A549 (cell line): ENCODE measurements around the gene EVI5L. TPM values are rescaled to one million over a fixed set of nuclear protein-coding genes. Genes with fewer than 3 reads are reported as not detected.

Experiments
- ATAC-seq, 2 experiments: fragments of 200-7000 bp in 1 of 2; fragments of >200 bp in 1 of 2; cut with Nextera tagmentation in 1 of 2; cut with Tn5 transposase in 1 of 2; 3 replicates each; pipeline versions ENCODE4 v1.8.0 to v1.9.1; 2018 to 2020; ENCODE audit warnings: mild to moderate bottlenecking in 1 of 2, moderate library complexity in 1 of 2
- CTCF ChIA-PET: fragments of 300-600 bp; sonication (Branson Sonifier 250); formaldehyde crosslinking; extraction: SDS; loops from one replicate; lab custom pipeline; 2021; ENCODE audit warnings: antibody characterized with exemption, inconsistent platforms; lab: Yijun Ruan, JAX
- POLR2A ChIA-PET: fragments of 350-600 bp; formaldehyde crosslinking; extraction: SDS; loops from one replicate; lab custom pipeline; 2021; ENCODE audit warnings: antibody characterized with exemption, inconsistent platforms; lab: Yijun Ruan, JAX
- DNase-seq, 2 experiments: peaks; one replicate each; pipeline versions ENCODE4 v3.0.0 to v3.0.0-alpha.2; 2011 to 2016; ENCODE audit warnings: low read depth in 1 of 2, low spot score in 1 of 2
- FAIRE-seq: peaks from 2 replicates; lab custom pipeline; 2011; peaks lifted over from hg19 to GRCh38; lab: Jason Lieb, UNC
- H3K27ac ChIP-seq, 2 experiments: fragments of >200 bp; sonication (Bioruptor Twin); formaldehyde crosslinking; 3 replicates each; pipeline ENCODE4 v1.5.1; 2016 to 2017
- H3K4me1 ChIP-seq: fragments of >200 bp; sonication (Bioruptor Twin); formaldehyde crosslinking; 3 replicates; pipeline ENCODE4 v1.6.1; 2016
- H3K4me2 ChIP-seq: fragments of >200 bp; sonication (Bioruptor Twin); formaldehyde crosslinking; 3 replicates; pipeline ENCODE4 v1.6.1; 2016
- H3K4me3 ChIP-seq: fragments of >200 bp; sonication (Bioruptor Twin); formaldehyde crosslinking; 3 replicates; pipeline ENCODE4 v1.5.1; 2016
- H3K9me3 ChIP-seq: fragments of >200 bp; sonication (Bioruptor Twin); formaldehyde crosslinking; 3 replicates; pipeline ENCODE4 v1.6.1; 2016
- BHLHE40 ChIP-seq: IDR thresholded peaks from 2 replicates; pipeline ENCODE4 v1.6.1; 2012; ENCODE audit warnings: low read depth, low read length, inconsistent platforms
- CBX8 ChIP-seq: fragments of 200-600 bp; sonication (generic); IDR thresholded peaks from 2 replicates; pipeline ENCODE4 v1.6.1; 2016
- CHD2 ChIP-seq: fragments of 150-350 bp; IDR thresholded peaks from 2 replicates; pipeline ENCODE4 v1.6.1; 2014; ENCODE audit warnings: low read length; ENCODE audit not compliant: partially characterized antibody
- EP300 ChIP-seq, 2 experiments: fragments of >200 bp; sonication (Bioruptor Twin); formaldehyde crosslinking; IDR thresholded peaks; 2 replicates in 1 of 2; 3 replicates in 1 of 2; pipeline ENCODE4 v1.6.1; 2016 to 2017
- ESRRA ChIP-seq: fragments of 150-350 bp; IDR thresholded peaks from 2 replicates; pipeline ENCODE4 v1.6.1; 2014; ENCODE audit warnings: mild to moderate bottlenecking, low read length, borderline replicate concordance
- FOSB ChIP-seq: fragments of 250-450 bp; sonication (Bioruptor Pico); IDR thresholded peaks from 2 replicates; pipeline ENCODE4 v1.5.0; 2020; ENCODE audit warnings: mild to moderate bottlenecking, moderate library complexity
- FOSL2 ChIP-seq, 2 experiments: fragments of 450-650 bp in 1 of 2; fragments of >200 bp in 1 of 2; sonication (Bioruptor Twin) in 1 of 2; formaldehyde crosslinking; IDR thresholded peaks; 2 replicates each; pipeline versions ENCODE4 v1.5.0 to v1.6.1; 2016 to 2020; ENCODE audit warnings: mild to moderate bottlenecking in 1 of 2, moderate library complexity in 1 of 2
- HOXB13 ChIP-seq: fragments of 250-450 bp; sonication (Bioruptor Pico); IDR thresholded peaks from 2 replicates; pipeline ENCODE4 v1.5.0; 2020; ENCODE audit warnings: low read depth, mild to moderate bottlenecking, moderate library complexity
- JUNB ChIP-seq: fragments of >200 bp; sonication (Bioruptor Twin); formaldehyde crosslinking; IDR thresholded peaks from 2 replicates; pipeline ENCODE4 v1.6.1; 2016
- KDM1A ChIP-seq: fragments of 200-600 bp; sonication (generic); IDR thresholded peaks from 2 replicates; pipeline ENCODE4 v1.6.1; 2016; ENCODE audit warnings: low read depth, mild to moderate bottlenecking
- MYC ChIP-seq: IDR thresholded peaks from 2 replicates; pipeline ENCODE4 v1.6.1; 2012; ENCODE audit warnings: mild to moderate bottlenecking, inconsistent platforms, low read length, improper control_type of control experiment, borderline replicate concordance
- NFE2L2 ChIP-seq: fragments of 150-350 bp; conservative IDR thresholded peaks from 2 replicates; pipeline ENCODE4 v1.6.1; 2014; ENCODE audit warnings: low read length
- NPAS2 ChIP-seq: fragments of 250-450 bp; sonication (Bioruptor Pico); IDR thresholded peaks from 2 replicates; pipeline ENCODE4 v1.8.0; 2022; ENCODE audit warnings: mild to moderate bottlenecking, moderate library complexity, borderline replicate concordance
- POLR2A ChIP-seq: IDR thresholded peaks from 2 replicates; pipeline ENCODE4 v1.6.1; 2012; ENCODE audit warnings: mild to moderate bottlenecking, low read length
- POLR2AphosphoS2 ChIP-seq: conservative IDR thresholded peaks from 2 replicates; pipeline ENCODE4 v1.6.1; 2012; ENCODE audit warnings: low read length, improper control_type of control experiment, inconsistent platforms
- SMC3 ChIP-seq: fragments of >200 bp; sonication (Bioruptor Twin); formaldehyde crosslinking; IDR thresholded peaks from 3 replicates; pipeline ENCODE4 v1.6.1; 2018; ENCODE audit warnings: inconsistent platforms
- SREBF2 ChIP-seq: fragments of 450-650 bp; IDR thresholded peaks from 2 replicates; pipeline ENCODE4 v1.6.1; 2014; ENCODE audit warnings: mild to moderate bottlenecking, moderate library complexity
- ZNF302 ChIP-seq: fragments of 250-450 bp; sonication (Bioruptor Pico); IDR thresholded peaks from 2 replicates; pipeline ENCODE4 v1.9.0; 2021; ENCODE audit warnings: inconsistent platforms, mild to moderate bottlenecking, moderate library complexity
- WGBS: methylation state at CpG from one replicate; pipeline ENCODE4 v1.1.6; 2017; ENCODE audit errors: missing lambda C conversion rate; 5-methylcytosine and 5-hydroxymethylcytosine counted together
- polyA plus RNA-seq, 4 experiments: library from polyadenylated mRNA; depleted of rRNA in 3 of 4; stranded (reverse); fragments of >200 nt; fragmentation: RNase III in 1 of 4; extraction: RNeasy Plus Mini Kit Qiagen cat#74134 plus additional on column Dnase treatment in 1 of 4; gene quantifications; 2 replicates in 3 of 4; 3 replicates in 1 of 4; pipeline ENCODE4 v1.2.3, GENCODE V29; 2011 to 2017
- TF ChIP-seq, protein P1 (sequence below): IDR thresholded peaks from 2 replicates; pipeline ENCODE4 v1.6.1; 2012
- TF ChIP-seq, protein P2 (sequence below): IDR thresholded peaks from 2 replicates; pipeline ENCODE4 v1.6.1; 2012
- TF ChIP-seq, protein P3 (sequence below): fragments of >200 bp; sonication (Bioruptor Twin); formaldehyde crosslinking; IDR thresholded peaks from 2 replicates; pipeline ENCODE4 v1.6.1; 2016
- TF ChIP-seq, protein P4 (sequence below): fragments of 200-600 bp; sonication (generic); IDR thresholded peaks from 2 replicates; pipeline ENCODE4 v1.6.1; 2016; ENCODE audit warnings: antibody characterized with exemption, mild to moderate bottlenecking, moderate library complexity

The EVI5L gene
- polyA plus RNA-seq, 2 of the 4 experiments (the other 2 are of a cell fraction) = 1.2 to 1.8 TPM

DNA sequence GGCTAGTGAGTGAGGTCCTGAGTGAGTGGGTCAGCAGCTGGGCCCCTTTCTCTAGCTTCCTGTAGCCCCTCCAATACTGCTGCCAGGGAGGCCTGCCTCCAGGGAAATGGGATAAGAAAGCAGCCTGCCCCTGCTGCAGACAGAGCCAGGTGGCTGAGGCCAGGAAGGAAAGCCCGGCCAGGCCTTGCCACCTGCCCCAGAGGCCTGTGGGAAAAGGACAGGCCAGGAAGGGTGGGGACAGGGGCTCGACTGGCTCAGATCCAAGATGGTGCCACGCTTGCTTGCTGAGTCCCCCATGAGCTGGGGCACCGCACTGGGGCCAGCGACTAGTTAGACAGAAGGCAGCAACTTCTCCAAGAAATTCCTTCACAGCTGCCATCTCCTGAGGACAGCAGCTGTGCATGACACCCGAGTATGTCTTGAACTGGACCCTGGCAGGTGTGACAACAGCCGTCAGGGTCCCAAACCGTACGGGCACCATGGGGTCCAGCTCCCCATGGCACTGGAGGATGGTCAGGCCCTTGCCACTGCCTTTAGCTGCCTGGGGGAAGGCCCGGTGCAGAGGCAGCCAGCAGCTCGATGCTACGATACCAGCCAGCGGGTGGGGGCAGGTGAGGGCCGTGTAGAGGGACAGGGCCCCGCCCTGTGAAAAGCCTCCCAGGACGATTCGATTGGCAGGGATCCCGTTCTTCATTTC, 49.2 kb downstream of the EVI5L start:
- ATAC-seq (peak; percentile 24 to 32; a peak in 2 of 6 replicates), DNase-seq (no peak), FAIRE-seq (no peak)
- Histone ChIP-seq H3K4me2 (no peak overlapping the region), H3K9me3 (no peaks in the 10 kb centered on the region), H3K4me3 (no peak overlapping the region), H3K27ac (no peak overlapping the region), H3K4me1 (0 out of 3 replicates have a peak, but pooled peaks cover 3% of the 10 kb centered on the region)
- CTCF ChIA-PET = interaction anchor here (2.8 kb wide), 1 partner anchor 10 kb away, joined by 11 read pairs; no protein-coding TSS in a partner anchor
- WGBS = 41% methylated on average over 5 of the region's 18 CpGs
- POLR2A ChIA-PET = no interaction called here
- TF ChIP-seq BHLHE40 (no peak), ESRRA (no peak), HOXB13 (CRISPR knock-in tag) (no peak), POLR2AphosphoS2 (no peak), POLR2A (no peak), CHD2 (no peak), CBX8 (no peak), ZNF302 (CRISPR knock-in tag) (no peak), NPAS2 (no peak), MYC (no peak), SMC3 (no peak), KDM1A (no peak), JUNB (no peak), FOSB (CRISPR knock-in tag) (no peak)
- TF ChIP-seq, protein P1, sequence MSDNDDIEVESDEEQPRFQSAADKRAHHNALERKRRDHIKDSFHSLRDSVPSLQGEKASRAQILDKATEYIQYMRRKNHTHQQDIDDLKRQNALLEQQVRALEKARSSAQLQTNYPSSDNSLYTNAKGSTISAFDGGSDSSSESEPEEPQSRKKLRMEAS = no peak
- TF ChIP-seq, protein P2, sequence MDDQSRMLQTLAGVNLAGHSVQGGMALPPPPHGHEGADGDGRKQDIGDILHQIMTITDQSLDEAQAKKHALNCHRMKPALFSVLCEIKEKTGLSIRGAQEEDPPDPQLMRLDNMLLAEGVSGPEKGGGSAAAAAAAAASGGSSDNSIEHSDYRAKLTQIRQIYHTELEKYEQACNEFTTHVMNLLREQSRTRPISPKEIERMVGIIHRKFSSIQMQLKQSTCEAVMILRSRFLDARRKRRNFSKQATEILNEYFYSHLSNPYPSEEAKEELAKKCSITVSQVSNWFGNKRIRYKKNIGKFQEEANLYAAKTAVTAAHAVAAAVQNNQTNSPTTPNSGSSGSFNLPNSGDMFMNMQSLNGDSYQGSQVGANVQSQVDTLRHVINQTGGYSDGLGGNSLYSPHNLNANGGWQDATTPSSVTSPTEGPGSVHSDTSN = no peak
- TF ChIP-seq, protein P3, sequence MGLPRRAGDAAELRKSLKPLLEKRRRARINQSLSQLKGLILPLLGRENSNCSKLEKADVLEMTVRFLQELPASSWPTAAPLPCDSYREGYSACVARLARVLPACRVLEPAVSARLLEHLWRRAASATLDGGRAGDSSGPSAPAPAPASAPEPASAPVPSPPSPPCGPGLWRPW = no peak
- TF ChIP-seq, protein P4, sequence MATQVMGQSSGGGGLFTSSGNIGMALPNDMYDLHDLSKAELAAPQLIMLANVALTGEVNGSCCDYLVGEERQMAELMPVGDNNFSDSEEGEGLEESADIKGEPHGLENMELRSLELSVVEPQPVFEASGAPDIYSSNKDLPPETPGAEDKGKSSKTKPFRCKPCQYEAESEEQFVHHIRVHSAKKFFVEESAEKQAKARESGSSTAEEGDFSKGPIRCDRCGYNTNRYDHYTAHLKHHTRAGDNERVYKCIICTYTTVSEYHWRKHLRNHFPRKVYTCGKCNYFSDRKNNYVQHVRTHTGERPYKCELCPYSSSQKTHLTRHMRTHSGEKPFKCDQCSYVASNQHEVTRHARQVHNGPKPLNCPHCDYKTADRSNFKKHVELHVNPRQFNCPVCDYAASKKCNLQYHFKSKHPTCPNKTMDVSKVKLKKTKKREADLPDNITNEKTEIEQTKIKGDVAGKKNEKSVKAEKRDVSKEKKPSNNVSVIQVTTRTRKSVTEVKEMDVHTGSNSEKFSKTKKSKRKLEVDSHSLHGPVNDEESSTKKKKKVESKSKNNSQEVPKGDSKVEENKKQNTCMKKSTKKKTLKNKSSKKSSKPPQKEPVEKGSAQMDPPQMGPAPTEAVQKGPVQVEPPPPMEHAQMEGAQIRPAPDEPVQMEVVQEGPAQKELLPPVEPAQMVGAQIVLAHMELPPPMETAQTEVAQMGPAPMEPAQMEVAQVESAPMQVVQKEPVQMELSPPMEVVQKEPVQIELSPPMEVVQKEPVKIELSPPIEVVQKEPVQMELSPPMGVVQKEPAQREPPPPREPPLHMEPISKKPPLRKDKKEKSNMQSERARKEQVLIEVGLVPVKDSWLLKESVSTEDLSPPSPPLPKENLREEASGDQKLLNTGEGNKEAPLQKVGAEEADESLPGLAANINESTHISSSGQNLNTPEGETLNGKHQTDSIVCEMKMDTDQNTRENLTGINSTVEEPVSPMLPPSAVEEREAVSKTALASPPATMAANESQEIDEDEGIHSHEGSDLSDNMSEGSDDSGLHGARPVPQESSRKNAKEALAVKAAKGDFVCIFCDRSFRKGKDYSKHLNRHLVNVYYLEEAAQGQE = no peak

DNA sequence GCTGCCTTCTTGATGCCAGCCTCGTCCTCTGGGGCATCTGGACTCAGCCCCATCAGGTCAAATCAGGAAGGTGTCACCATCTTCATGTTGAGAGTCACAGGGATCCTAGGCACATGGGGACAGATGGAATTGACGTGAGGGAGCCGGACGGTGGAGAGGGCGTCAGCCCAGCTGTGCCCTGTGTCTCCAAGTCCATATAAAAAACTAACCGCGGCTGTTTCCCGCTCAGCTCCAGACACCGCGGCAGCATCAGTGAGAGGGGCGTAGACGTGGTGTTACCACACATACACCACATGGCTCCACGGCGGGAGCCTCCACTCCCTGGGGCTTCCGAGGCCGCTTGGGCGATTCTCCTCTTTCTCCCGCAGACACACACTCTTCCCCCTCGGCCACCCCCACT, 49.8 kb downstream of the EVI5L start:
- Histone ChIP-seq H3K4me2 (no peak overlapping the region), H3K4me1 (0 out of 3 replicates have a peak, but pooled peaks cover 3% of the 10 kb centered on the region), H3K9me3 (no peaks in the 10 kb centered on the region), H3K4me3 (no peak overlapping the region), H3K27ac (no peak overlapping the region)
- FAIRE-seq (no peak), ATAC-seq (0 out of 6 replicates have a peak, but pooled peaks of 1 of the 2 experiments have one; percentile 24), DNase-seq (no peak)
- TF ChIP-seq FOSL2 (IDR thresholded peaks at IDR 0.05) (no peak), FOSL2 (CRISPR knock-in tag; IDR thresholded peaks at IDR 0.05) (no peak), SREBF2 (no peak), SMC3 (no peak), NFE2L2 (no peak), ESRRA (no peak), ZNF302 (CRISPR knock-in tag) (no peak), EP300 (IDR thresholded peaks at IDR 0.05) (no peak), BHLHE40 (no peak)
- ChIA-PET CTCF (interaction anchor here (2.8 kb wide), 1 partner anchor 11 kb away, joined by 11 read pairs; no protein-coding TSS in a partner anchor), POLR2A (no interaction called here)
- 88% methylated on average over 19 of the region's 19 CpGs for WGBS
